ENCODE measurements around the gene TLR8. TPM values are rescaled to one million over a fixed set of nuclear protein-coding genes. Genes with fewer than 3 reads are reported as not detected.

TLR8 gene
- total RNA-seq, 4 donors from 2014 or later, result 0.47 to 6.7 (median 1.7) TPM

DNA sequence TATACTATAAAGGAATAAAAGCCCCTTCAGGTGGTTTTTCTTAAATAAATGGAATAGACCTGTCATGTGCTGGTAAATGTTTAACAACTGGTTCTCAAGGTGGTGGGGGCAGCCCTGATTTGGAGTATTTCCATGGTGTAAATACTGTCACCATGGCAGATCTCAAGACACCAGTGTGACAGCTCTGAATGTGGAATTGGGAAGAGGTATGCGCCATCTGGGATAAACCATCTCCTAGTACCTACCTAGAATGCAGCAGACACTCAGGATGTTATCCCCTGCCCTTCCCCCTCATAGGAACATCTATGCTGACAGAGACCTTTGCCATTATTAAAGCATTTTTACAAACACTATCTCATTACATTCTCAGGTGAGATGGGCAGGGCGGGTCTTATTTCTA, 42.1 kb downstream of the TLR8 start:
- Histone ChIP-seq H3K4me3 (no peak overlapping the region), H3K27ac (peak overlapping the region in 2 of 4 donors; percentile 82), H3K27me3 (no peaks in the 10 kb centered on the region), H3K4me1 (peaks cover 0 to 23% (median 0%) of the 10 kb centered on the region in 3 donors), H3K9me3 (no peaks in the 10 kb centered on the region), H3K36me3 (no peaks in the 10 kb centered on the region)
- no peak for TF ChIP-seq POLR2A (IDR thresholded peaks at IDR 0.05)
- TF ChIP-seq POLR2AphosphoS5 (IDR thresholded peaks at IDR 0.05), result no peak
- no peak for TF ChIP-seq EP300 (IDR thresholded peaks at IDR 0.05)
- TF ChIP-seq, protein P1, sequence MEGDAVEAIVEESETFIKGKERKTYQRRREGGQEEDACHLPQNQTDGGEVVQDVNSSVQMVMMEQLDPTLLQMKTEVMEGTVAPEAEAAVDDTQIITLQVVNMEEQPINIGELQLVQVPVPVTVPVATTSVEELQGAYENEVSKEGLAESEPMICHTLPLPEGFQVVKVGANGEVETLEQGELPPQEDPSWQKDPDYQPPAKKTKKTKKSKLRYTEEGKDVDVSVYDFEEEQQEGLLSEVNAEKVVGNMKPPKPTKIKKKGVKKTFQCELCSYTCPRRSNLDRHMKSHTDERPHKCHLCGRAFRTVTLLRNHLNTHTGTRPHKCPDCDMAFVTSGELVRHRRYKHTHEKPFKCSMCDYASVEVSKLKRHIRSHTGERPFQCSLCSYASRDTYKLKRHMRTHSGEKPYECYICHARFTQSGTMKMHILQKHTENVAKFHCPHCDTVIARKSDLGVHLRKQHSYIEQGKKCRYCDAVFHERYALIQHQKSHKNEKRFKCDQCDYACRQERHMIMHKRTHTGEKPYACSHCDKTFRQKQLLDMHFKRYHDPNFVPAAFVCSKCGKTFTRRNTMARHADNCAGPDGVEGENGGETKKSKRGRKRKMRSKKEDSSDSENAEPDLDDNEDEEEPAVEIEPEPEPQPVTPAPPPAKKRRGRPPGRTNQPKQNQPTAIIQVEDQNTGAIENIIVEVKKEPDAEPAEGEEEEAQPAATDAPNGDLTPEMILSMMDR (IDR thresholded peaks at IDR 0.05), result no peak
- ATAC-seq, result no peak
- WGBS, 2 donors (ENCODE audit: low coverage in 1 of 2), result no CpG with 5 or more reads among the region's 2 CpGs

DNA sequence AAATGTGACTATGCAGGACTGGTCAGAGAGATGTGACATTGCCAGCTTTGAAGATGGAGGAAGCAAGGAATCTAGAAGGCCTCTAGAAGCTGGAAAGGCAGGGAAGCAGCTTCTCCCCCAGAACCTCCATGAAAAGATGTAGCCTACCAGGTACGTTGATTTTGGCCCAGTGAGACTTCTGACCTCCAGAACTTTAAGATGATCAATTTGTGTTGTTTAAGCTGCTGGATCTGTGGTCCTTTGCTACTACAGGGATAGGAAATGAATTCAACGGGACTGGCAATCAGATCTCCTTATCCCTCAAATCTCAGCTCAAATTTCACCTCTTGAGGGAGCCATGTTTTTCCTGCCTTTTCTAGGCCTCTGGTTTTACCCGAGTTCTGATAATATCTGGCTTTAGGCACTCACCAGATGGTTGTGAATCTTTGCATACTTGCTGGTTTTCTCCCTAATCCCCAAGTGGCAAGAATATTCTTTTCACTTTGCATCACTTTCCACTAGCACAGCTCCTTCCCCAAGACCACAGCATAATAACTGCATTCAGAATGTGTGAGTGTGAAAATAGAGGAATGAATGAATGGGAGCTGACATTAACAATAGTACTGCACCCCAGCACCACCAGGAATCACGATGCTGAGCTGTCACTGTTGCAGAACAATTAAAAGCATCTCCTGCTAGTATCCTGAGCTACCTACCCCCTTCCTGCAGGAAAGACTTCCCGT, 42.9 kb downstream of the TLR8 start:
- ATAC-seq, result no peak
- WGBS, 2 donors (ENCODE audit: low coverage in 1 of 2), result 73% methylated on average over 2 of the region's 5 CpGs; no CpG with 5 or more reads in 1 of the 2 donors
- TF ChIP-seq EP300 (IDR thresholded peaks at IDR 0.05) (no peak), POLR2AphosphoS5 (IDR thresholded peaks at IDR 0.05) (no peak), POLR2A (IDR thresholded peaks at IDR 0.05) (no peak)
- TF ChIP-seq, protein P1 (IDR thresholded peaks at IDR 0.05), result no peak
- Histone ChIP-seq H3K9me3 (no peaks in the 10 kb centered on the region), H3K36me3 (no peaks in the 10 kb centered on the region), H3K27ac (peak overlapping the region; percentile 69 to 82 (median 78)), H3K27me3 (no peaks in the 10 kb centered on the region), H3K4me3 (peak overlapping the region in 1 of 2 donors; percentile 19), H3K4me1 (peaks cover 0 to 23% (median 0%) of the 10 kb centered on the region in 3 donors)

DNA sequence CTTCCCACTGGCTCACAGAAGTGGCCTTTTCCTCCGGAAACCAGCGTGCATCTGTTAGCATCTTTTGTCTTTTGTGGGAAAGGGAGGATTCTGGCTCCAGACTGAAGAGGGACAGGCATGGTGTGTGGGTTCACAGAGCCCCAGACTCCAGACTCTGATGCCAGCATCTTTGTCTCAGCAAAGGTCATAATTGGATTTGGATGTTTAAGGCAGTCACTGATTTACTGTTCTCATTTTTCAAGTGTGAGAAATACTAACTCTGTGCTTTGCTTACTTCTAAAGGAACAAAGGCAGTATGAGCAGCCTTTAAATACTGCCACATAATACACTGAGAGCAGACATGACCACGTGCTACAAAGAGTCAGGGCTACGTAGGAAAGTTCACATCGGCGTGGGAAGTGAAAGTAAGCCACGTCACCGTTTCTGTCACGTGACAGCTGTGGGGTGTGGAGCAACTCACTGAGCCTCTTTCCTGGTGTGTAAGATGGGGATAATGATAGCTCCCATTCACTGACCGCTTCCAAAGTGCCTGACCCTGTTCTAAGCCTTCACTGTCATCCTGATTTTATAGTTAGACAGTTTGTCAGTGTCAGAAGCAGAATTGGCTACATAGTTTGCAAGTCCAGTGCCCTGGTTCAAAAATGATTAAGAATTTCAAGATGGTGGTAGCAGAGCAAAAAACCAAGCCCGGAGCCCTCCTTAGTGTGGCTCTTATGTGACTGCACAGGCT, 43.7 kb downstream of the TLR8 start:
- Histone ChIP-seq H3K27me3 (no peaks in the 10 kb centered on the region), H3K9me3 (no peaks in the 10 kb centered on the region), H3K4me3 (peak overlapping the region in 1 of 2 donors; percentile 19), H3K36me3 (no peaks in the 10 kb centered on the region), H3K27ac (peak overlapping the region; percentile 69 to 82 (median 78)), H3K4me1 (peaks cover 0 to 23% (median 0%) of the 10 kb centered on the region in 3 donors)
- TF ChIP-seq EP300 (IDR thresholded peaks at IDR 0.05) (no peak), POLR2A (IDR thresholded peaks at IDR 0.05) (no peak), POLR2AphosphoS5 (IDR thresholded peaks at IDR 0.05) (peak; percentile 37)
- TF ChIP-seq, protein P1 (IDR thresholded peaks at IDR 0.05), result no peak
- ATAC-seq, result peak; percentile 93
- WGBS, 2 donors (ENCODE audit: low coverage in 1 of 2), result 46% methylated on average over 8 of the region's 11 CpGs; no CpG with 5 or more reads in 1 of the 2 donors

DNA sequence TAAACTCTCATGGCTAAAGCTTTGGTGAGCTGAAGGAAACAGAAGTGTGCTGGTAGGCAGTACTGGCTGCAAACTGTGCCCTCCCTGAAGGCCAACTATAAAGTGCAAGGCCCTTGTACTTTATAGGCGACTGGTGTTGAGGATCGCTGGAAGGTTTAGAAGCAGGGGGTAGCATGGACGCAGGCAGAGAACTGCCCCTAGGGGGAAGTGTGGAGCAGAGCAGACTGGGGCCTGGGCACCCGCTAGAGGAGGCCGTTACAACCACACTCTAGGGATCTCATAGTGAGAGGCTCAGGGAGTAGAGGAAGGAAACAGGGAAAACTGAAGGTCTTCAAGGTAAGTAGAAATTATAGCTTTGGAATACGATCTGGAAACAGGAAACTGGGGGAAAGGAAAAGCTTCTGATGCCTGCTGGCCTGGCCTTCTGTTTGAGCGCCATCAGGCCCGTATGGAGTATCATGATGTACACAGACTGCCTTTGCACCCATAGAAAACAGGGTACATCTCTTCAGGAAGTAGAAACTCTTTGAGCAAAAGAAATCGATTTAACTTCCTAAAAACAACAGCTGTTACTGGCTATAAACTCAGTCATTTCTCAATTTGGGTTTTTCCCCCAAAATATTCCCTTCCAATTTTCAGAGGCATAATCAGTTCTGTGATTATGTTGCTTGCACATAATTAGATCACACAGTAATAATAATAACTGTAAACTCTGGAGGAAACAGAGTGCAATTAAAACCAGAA, 44.6 kb downstream of the TLR8 start:
- no peak for ATAC-seq
- 59 to 70% methylated on average over 7 to 8 of the region's 9 CpGs for WGBS, 2 donors (ENCODE audit: low coverage in 1 of 2)
- H3K4me3 ChIP-seq, result no peak overlapping the region

More for the DNA sequence above, 44.6 kb downstream of the TLR8 start:
- no peaks in the 10 kb centered on the region for H3K27me3 ChIP-seq
- H3K36me3 ChIP-seq, result no peaks in the 10 kb centered on the region
- H3K27ac ChIP-seq, result peak overlapping the region; percentile 69 to 82 (median 78)
- TF ChIP-seq, protein P1 (IDR thresholded peaks at IDR 0.05), result peak in 1 of 4 experiments; percentile 30
- TF ChIP-seq POLR2A (IDR thresholded peaks at IDR 0.05), result no peak
- no peaks in the 10 kb centered on the region for H3K9me3 ChIP-seq
- H3K4me1 ChIP-seq, result peaks cover 0 to 27% (median 0%) of the 10 kb centered on the region in 3 donors

Data from gastroesophageal sphincter (tissue), 4 donors.